Fibroblast of lung (primary cell): Measurements from ENCODE around the gene TRPC4AP.

ENCODE experiments used
- EZH2 ChIP-seq: IDR thresholded peaks from 2 replicates; pipeline ENCODE4 v1.5.1; 2012; ENCODE audit warnings: low read length, control low read depth, mild to moderate bottlenecking; ENCODE audit errors: missing control alignments
- TF ChIP-seq, protein P1 (sequence below), 2 donors: IDR thresholded peaks in 1 of 2; conservative IDR thresholded peaks in 1 of 2; 1 replicate in 1 of 2; 2 replicates in 1 of 2; pipeline ENCODE4 v1.5.1; 2011 to 2012; ENCODE audit warnings: low read length in 2 of 2, control low read depth in 1 of 2, inconsistent platforms in 1 of 2, low read depth in 1 of 2, mild to moderate bottlenecking in 1 of 2

DNA sequence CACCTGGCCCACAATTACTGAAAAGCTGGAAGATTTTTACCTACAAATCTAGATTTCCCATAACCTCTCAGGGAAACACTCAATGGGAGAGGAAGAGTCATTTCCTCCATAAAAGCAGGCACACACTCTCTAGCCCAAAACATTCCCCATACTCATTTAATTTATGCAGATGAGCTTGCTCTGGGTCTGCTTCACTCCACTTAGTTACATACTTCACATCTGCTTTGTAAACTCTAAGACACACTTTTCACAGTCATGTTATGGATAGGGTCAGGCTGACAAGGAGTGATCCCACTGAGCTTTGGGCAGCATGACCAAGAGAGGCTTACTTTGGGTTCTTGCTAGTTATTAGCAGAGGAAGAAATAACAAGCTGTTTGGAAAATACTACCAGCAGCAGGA lies 27.4 kb downstream of the TRPC4AP start:
- TF ChIP-seq, protein P1, sequence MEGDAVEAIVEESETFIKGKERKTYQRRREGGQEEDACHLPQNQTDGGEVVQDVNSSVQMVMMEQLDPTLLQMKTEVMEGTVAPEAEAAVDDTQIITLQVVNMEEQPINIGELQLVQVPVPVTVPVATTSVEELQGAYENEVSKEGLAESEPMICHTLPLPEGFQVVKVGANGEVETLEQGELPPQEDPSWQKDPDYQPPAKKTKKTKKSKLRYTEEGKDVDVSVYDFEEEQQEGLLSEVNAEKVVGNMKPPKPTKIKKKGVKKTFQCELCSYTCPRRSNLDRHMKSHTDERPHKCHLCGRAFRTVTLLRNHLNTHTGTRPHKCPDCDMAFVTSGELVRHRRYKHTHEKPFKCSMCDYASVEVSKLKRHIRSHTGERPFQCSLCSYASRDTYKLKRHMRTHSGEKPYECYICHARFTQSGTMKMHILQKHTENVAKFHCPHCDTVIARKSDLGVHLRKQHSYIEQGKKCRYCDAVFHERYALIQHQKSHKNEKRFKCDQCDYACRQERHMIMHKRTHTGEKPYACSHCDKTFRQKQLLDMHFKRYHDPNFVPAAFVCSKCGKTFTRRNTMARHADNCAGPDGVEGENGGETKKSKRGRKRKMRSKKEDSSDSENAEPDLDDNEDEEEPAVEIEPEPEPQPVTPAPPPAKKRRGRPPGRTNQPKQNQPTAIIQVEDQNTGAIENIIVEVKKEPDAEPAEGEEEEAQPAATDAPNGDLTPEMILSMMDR (conservative IDR thresholded peaks at IDR 0.05 in 1 of 2, IDR thresholded peaks at IDR 0.05 in 1 of 2; ENCODE audit: low read depth in 1 of 2, low read length in 2 of 2), result no peak
- TF ChIP-seq EZH2, result no peak
